ENCODE data around the gene LMO3. TPM values are rescaled to one million over a fixed set of nuclear protein-coding genes. Genes with fewer than 3 reads are reported as not detected.

Gene LMO3
- total RNA-seq, 1 experiment from 2014 or later, result 36.2 TPM

- Histone ChIP-seq H3K27ac (ENCODE audit: low read depth, low read length, poor library complexity, severe bottlenecking) (peak overlapping the region; percentile 74), H3K4me3 (ENCODE audit: low read depth, low read length, poor library complexity, severe bottlenecking) (peak overlapping the region; percentile 38), H3K27me3 (replicated peaks; ENCODE audit: insufficient read depth, low read depth, low read length, poor library complexity) (no peaks in the 10 kb centered on the region), H3K9me3 (ENCODE audit: low read depth, low read length, poor library complexity, severe bottlenecking) (no peaks in the 10 kb centered on the region), H3K36me3 (ENCODE audit: insufficient read depth, low read length, poor library complexity, severe bottlenecking) (no peaks in the 10 kb centered on the region), H3K4me1 (ENCODE audit: insufficient read depth, low read length, poor library complexity, severe bottlenecking) (peaks cover 58% of the 10 kb centered on the region)
- TF ChIP-seq EZH2 (IDR thresholded peaks at IDR 0.05; ENCODE audit: borderline replicate concordance, low read depth, low read length, poor library complexity, severe bottlenecking), result no peak
- TF ChIP-seq CTCF (conservative IDR thresholded peaks at IDR 0.05; ENCODE audit: low read depth, low read length), result no peak
- POLR2A ChIA-PET (ENCODE audit: low non-redundant PET), result no interaction called here
- BruUV-seq (replicated peaks), result no TSS peak
- DNase-seq (ENCODE audit: low spot score), result no peak
- CTCF ChIA-PET, result no interaction called here
- intact Hi-C loops (cut with micrococcal nuclease; ENCODE audit: unreplicated experiment), result loop anchor here (5.0 to 10.0 kb wide), 3 partner anchors 109 to 1319 kb away; no protein-coding TSS in a partner anchor
Observed at GRCh38 chr12:16607906-16608775, 2.2 kb upstream of the LMO3 start.

GRCh38 chr12:16606991-16607390 is 1.0 kb upstream of the LMO3 start:
- H3K27me3 ChIP-seq (replicated peaks; ENCODE audit: insufficient read depth, low read depth, low read length, poor library complexity), result no peaks in the 10 kb centered on the region
- CTCF ChIA-PET, result interaction anchor here (1.1 kb wide), 1 partner anchor 221 kb away, joined by 3 read pairs; no protein-coding TSS in a partner anchor
- intact Hi-C loops (cut with micrococcal nuclease; ENCODE audit: unreplicated experiment), result loop anchor here (5.0 to 10.0 kb wide), 3 partner anchors 110 to 1320 kb away; no protein-coding TSS in a partner anchor
- H3K27ac ChIP-seq (ENCODE audit: low read depth, low read length, poor library complexity, severe bottlenecking), result peak overlapping the region; percentile 74
- no peaks in the 10 kb centered on the region for H3K36me3 ChIP-seq (ENCODE audit: insufficient read depth, low read length, poor library complexity, severe bottlenecking)
- POLR2A ChIA-PET (ENCODE audit: low non-redundant PET), result no interaction called here
- peak overlapping the region; percentile 55 for H3K4me3 ChIP-seq (ENCODE audit: low read depth, low read length, poor library complexity, severe bottlenecking)
- DNase-seq (ENCODE audit: low spot score), result peak; percentile 54
- H3K9me3 ChIP-seq (ENCODE audit: low read depth, low read length, poor library complexity, severe bottlenecking), result no peaks in the 10 kb centered on the region
- TF ChIP-seq EZH2 (IDR thresholded peaks at IDR 0.05; ENCODE audit: borderline replicate concordance, low read depth, low read length, poor library complexity, severe bottlenecking), result no peak
- no peak for TF ChIP-seq CTCF (conservative IDR thresholded peaks at IDR 0.05; ENCODE audit: low read depth, low read length)
- peaks cover 63% of the 10 kb centered on the region for H3K4me1 ChIP-seq (ENCODE audit: insufficient read depth, low read length, poor library complexity, severe bottlenecking)
- TSS peak; percentile 51 for BruUV-seq (replicated peaks)

GRCh38 chr12:16606201-16606849 is 363 bp upstream of the LMO3 start:
- H3K4me1 ChIP-seq (ENCODE audit: insufficient read depth, low read length, poor library complexity, severe bottlenecking), result peaks cover 59% of the 10 kb centered on the region
- BruUV-seq (replicated peaks), result TSS peak; percentile 24
- no peak for TF ChIP-seq EZH2 (IDR thresholded peaks at IDR 0.05; ENCODE audit: borderline replicate concordance, low read depth, low read length, poor library complexity, severe bottlenecking)
- TF ChIP-seq CTCF (conservative IDR thresholded peaks at IDR 0.05; ENCODE audit: low read depth, low read length), result no peak
- no peaks in the 10 kb centered on the region for H3K27me3 ChIP-seq (replicated peaks; ENCODE audit: insufficient read depth, low read depth, low read length, poor library complexity)
- peak overlapping the region; percentile 74 for H3K27ac ChIP-seq (ENCODE audit: low read depth, low read length, poor library complexity, severe bottlenecking)
- no peaks in the 10 kb centered on the region for H3K36me3 ChIP-seq (ENCODE audit: insufficient read depth, low read length, poor library complexity, severe bottlenecking)
- ChIA-PET POLR2A (ENCODE audit: low non-redundant PET) (no interaction called here), CTCF (interaction anchor here (1.1 kb wide), 1 partner anchor 221 kb away, joined by 3 read pairs; no protein-coding TSS in a partner anchor)
- peak; percentile 89 for DNase-seq (ENCODE audit: low spot score)
- intact Hi-C loops (cut with micrococcal nuclease; ENCODE audit: unreplicated experiment), result loop anchor here (5.0 to 10.0 kb wide), 3 partner anchors 111 to 1321 kb away; no protein-coding TSS in a partner anchor
- H3K9me3 ChIP-seq (ENCODE audit: low read depth, low read length, poor library complexity, severe bottlenecking), result no peaks in the 10 kb centered on the region
- peak overlapping the region; percentile 55 for H3K4me3 ChIP-seq (ENCODE audit: low read depth, low read length, poor library complexity, severe bottlenecking)
